HG02763 (cell line): ENCODE data around the gene RAB27A.
"Not testable (repeated sequence)": the region's sequence is repeated elsewhere in the genome, so short reads cannot be mapped to it uniquely, and the experiment has no call there.

ENCODE experiments used
- ATAC-seq: cut with Tn5 transposase; IDR thresholded peaks from one replicate; pipeline ENCODE4 v1.9.1; 2021; ENCODE audit warnings: mild to moderate bottlenecking, moderate library complexity; ENCODE audit not compliant: unreplicated experiment

The RAB27A gene

DNA sequence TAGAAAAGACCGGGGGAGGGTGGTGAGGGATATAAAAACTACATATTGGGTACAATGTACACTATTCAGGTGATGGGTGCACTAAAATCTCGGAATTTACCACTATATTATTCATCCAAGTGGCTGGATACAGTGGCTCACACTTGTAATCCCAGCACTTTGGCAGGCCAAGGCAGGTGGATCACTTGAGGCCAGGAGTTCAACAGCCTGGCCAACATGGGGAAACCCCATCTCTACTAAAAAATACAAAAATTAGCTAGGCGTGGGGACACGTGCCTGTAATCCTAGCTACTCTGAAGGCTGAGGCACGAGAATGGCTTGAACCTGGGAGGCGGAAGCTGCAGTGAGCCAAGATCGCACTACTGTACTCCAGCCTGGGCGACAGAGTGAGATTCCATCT, 37.4 kb downstream of the RAB27A start:
- ATAC-seq: not testable (repeated sequence)

GRCh38 chr15:55250941-55251340, 38.7 kb downstream of the RAB27A start:
- ATAC-seq: no peak

DNA sequence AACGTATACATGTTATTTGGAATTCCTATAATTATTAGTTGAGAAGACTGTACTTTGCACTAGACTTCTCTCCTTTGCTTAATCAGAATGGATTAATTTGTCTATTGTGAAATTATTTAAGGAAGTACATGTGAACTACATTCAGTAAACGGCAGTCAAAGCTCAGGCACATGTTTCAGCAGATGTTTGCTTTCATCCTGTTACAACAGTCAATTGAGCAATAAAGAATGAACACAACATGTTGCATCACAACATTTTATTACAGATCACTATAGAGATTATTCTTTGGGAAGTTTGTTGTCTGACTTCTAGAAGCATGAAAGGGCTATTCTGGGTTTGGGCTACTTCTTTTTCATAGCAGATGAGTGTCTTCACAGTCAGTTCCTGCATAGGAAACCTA, 39.2 kb downstream of the RAB27A start:
- ATAC-seq: no peak

GRCh38 chr15:55249885-55250284, 39.7 kb downstream of the RAB27A start:
- ATAC-seq: not testable (repeated sequence)

GRCh38 chr15:55248895-55249294, 40.7 kb downstream of the RAB27A start:
- ATAC-seq: no peak

- no peak for ATAC-seq
Observed at GRCh38 chr15:55247766-55248427, 41.7 kb downstream of the RAB27A start.

- ATAC-seq: no peak
Observed at GRCh38 chr15:55247311-55247710, 42.3 kb downstream of the RAB27A start.

- ATAC-seq: no peak
Observed at GRCh38 chr15:55246567-55246966, 43.0 kb downstream of the RAB27A start.

- no peak for ATAC-seq
Observed at GRCh38 chr15:55245059-55245458, 44.6 kb downstream of the RAB27A start.

GRCh38 chr15:55241891-55242290, 47.7 kb downstream of the RAB27A start:
- no peak for ATAC-seq

GRCh38 chr15:55241186-55241585, 48.4 kb downstream of the RAB27A start:
- no peak for ATAC-seq

DNA sequence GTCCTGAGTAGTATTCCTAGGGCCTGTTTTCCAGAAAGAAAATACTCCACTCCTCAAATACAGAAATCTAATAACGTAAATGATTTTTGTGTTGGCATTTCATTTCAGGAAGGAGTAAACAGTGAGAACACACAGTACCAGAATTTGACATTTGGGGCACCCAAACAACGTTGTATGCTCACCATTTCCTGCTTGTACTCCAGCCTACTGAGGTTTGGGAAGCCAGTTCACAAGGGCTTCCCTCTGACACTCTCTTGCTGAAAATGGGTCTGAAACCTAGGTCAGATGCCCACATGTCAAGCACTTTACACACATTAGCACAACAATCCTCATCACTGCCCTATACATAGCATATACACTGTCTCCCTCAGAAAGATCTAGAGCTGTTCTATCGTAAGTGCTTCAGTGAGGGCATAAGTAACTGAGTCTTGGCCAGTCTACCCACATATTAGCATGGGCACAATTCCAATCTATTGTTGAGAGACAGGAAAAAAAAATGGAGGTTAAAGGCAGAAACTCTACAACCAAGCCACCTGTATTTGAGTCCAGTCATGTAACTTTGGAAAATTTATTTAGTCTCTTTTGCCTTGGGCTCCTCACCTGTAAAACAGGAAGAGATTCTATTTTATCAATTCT, 49.4 kb downstream of the RAB27A start:
- no peak for ATAC-seq

DNA sequence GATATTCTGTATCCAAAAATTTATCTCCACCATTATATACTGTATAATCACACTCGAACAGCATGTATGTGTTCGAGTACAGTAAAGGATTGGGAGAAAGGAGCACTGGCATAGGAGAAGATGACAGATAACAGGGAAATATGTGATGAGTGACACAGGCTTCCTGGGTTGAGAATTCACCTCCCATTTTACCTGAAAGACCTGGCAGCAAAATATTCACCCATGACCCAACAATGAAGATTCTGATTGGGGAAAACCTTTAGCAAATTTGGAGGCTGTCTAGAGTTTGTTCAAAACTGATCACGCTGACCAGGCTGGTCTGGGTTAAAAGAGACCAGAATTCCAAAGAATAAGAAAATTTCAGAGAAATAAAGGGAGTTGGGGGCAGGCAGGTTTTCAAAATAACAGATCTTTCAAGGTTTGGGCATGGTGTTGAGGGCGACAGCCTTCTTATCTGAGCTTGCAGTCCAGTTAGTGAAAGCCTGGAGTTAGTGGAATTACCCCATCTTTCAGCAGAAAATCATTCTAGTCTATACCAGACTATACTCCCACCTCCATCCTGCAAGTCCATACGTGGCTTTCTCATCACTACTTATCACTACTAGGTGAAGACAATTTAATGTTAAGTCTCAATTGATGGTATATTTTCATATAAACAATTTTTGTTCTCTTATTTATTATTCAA, 50.0 kb downstream of the RAB27A start:
- ATAC-seq: no peak

- ATAC-seq: no peak
Observed at GRCh38 chr15:55238877-55239276, 50.7 kb downstream of the RAB27A start.

DNA sequence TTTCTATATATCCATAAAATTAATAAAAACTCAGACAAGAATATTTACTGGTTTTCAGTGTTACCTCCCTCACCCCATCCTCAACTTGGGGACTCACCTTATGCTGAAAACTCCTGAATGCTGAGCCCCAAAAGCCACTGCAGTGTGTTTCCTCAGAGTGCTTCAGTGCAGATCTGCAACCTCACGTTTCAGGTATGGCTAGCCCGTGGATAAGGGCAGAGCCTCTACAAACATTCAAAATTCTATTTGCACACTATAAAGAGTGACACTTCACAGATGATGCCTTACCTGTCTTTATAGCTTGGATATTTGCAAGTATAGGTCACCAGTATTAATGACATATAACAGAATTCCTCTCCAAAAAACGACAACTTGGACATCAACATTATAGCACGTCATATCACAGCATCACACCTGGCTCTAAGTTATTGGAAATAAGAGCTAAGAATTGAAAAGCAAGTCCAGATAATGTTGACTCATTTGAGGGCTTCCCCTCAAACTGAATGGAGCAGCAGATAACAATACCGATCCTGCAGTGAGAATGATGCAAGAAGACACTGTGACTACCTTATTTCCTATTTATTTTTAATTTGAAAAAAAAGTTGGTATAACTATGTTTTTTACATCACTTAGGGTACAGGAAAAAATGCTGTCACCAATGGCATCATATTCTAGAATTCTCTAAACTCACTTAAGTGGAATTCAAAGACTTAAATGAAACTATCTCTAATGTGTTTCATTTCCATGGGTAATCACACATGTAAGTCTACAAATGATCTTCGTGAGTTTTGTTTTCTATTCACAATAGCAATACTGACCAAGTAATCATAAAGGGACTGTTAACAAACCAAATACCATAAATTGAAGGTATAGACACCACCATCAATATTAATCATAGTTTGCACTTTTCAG, 52.1 kb downstream of the RAB27A start:
- no peak for ATAC-seq

DNA sequence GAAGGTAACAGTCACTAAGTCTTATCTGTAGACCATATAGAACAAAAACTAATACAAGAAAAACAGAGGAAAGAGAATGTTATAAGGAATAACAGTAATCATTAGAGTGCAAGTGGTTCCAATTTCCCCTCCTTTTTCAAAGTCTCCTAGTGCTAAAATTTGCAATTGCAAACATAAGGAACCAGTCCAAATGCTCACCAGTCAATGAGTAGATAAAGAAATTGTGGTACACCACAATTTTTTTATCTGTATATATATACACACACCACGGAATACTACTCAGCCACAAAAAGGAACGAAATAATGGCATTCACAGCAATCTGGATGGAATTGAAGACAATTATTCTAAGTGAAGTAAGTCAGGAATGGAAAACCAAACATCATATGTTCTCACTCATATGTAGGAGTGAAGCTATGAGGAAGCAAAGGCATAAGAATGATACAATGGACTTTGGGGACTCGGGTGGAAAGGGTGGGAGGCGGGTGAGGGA, 54.0 kb downstream of the RAB27A start:
- ATAC-seq: no peak

GRCh38 chr15:55234800-55235104, 54.9 kb downstream of the RAB27A start:
- no peak for ATAC-seq

GRCh38 chr15:55234104-55234799, 55.4 kb downstream of the RAB27A start:
- ATAC-seq: no peak

- ATAC-seq: no peak
Observed at GRCh38 chr15:55231455-55231854, 58.2 kb downstream of the RAB27A start.

DNA sequence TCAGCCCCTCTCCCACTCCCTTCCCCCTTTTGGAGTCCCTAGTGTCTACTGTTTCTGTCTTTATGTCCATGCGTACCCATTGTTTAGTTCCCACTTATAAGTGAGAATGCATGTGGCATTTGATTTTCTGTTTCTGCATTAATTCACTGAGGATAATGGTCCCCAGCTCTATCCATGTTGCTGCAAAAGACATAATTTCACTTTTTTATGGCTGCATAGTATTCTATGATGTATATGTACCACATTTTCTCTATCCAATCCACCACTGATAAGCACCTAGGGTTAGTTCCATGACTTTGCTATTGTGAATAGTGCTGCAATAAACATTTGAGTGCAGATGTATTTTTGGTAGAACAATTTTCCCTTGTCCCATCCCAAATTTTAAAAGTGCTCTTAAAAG, 58.7 kb downstream of the RAB27A start:
- ATAC-seq: no peak
